H1 (cell line): ENCODE measurements around the gene KCNC3. TPM values are rescaled to one million over a fixed set of nuclear protein-coding genes. Genes with fewer than 3 reads are reported as not detected.

Source experiments
- CTCF ChIP-seq, 3 experiments: IDR thresholded peaks; 1 replicate in 2 of 3; 2 replicates in 1 of 3; pipeline versions ENCODE4 v1.5.1 to v1.6.1; 2011; ENCODE audit warnings: low read length in 3 of 3, mild to moderate bottlenecking in 3 of 3, inconsistent platforms in 2 of 3, low read depth in 1 of 3, moderate library complexity in 1 of 3; ENCODE audit not compliant: insufficient read depth in 1 of 3; ENCODE audit errors: control extremely low read depth in 1 of 3
- KDM5A ChIP-seq: fragments of 200-600 bp; IDR thresholded peaks from 2 replicates; pipeline ENCODE4 v1.7.1; 2012; ENCODE audit warnings: mild to moderate bottlenecking, low read length, inconsistent platforms, mixed read lengths
- MAFK ChIP-seq: IDR thresholded peaks from 2 replicates; pipeline ENCODE4 v1.6.1; 2012; ENCODE audit warnings: low read depth, mild to moderate bottlenecking, improper control_type of control experiment, low read length
- NRF1 ChIP-seq: IDR thresholded peaks from 2 replicates; pipeline ENCODE4 v1.6.1; 2011; ENCODE audit warnings: mild to moderate bottlenecking, low read depth, low read length, improper control_type of control experiment
- RXRA ChIP-seq: IDR thresholded peaks from 2 replicates; pipeline ENCODE4 v1.6.1; 2011; ENCODE audit warnings: low read depth, mild to moderate bottlenecking, low read length, moderate library complexity; ENCODE audit not compliant: insufficient read depth
- TAF7 ChIP-seq: optimal IDR thresholded peaks from 2 replicates; pipeline ENCODE3; 2011; ENCODE audit warnings: low read depth, mild to moderate bottlenecking, inconsistent platforms, low read length, moderate library complexity, borderline replicate concordance
- TCF12 ChIP-seq: IDR thresholded peaks from 2 replicates; pipeline ENCODE4 v1.6.1; 2011; ENCODE audit warnings: low read depth, mild to moderate bottlenecking, low read length
- TEAD4 ChIP-seq: IDR thresholded peaks from 2 replicates; pipeline ENCODE4 v1.6.1; 2012; ENCODE audit warnings: low read depth, low read length, inconsistent platforms, mixed read lengths
- polyA plus RNA-seq, 7 experiments: library from polyadenylated mRNA; depleted of rRNA in 3 of 7; stranded (reverse) in 5 of 7; unstranded in 2 of 7; fragments of >200 nt in 5 of 7; fragments of 200-250 nt in 2 of 7; gene quantifications; 1 replicate in 5 of 7; 2 replicates in 1 of 7; 4 replicates in 1 of 7; pipeline versions ENCODE4 v1.2.1 to v1.2.3, GENCODE V29; 2011 to 2013; ENCODE audit warnings: missing spikeins in 2 of 7, mixed read lengths in 2 of 7
- total RNA-seq: library from RNA; stranded (reverse); fragmentation: NEBNext Ultra II Directional; extraction: Animal tissue kit (Norgen Biotek cat#: 25700); gene quantifications from 2 replicates; pipeline ENCODE4 v1.2.1, GENCODE V29; 2021
- TF ChIP-seq, protein P1 (sequence below): fragments of 300-600 bp; sonication (generic); IDR thresholded peaks from 2 replicates; pipeline ENCODE4 v1.7.1; 2012; ENCODE audit warnings: low read length, moderate library complexity, mild to moderate bottlenecking, inconsistent platforms; ENCODE audit not compliant: insufficient replicate concordance

The KCNC3 gene
- total and polyA plus RNA-seq, 2 of the 8 experiments (the other 6 are each of a cell fraction or from before 2014, with no cell fraction given) = 3.9 to 7.2 TPM

DNA sequence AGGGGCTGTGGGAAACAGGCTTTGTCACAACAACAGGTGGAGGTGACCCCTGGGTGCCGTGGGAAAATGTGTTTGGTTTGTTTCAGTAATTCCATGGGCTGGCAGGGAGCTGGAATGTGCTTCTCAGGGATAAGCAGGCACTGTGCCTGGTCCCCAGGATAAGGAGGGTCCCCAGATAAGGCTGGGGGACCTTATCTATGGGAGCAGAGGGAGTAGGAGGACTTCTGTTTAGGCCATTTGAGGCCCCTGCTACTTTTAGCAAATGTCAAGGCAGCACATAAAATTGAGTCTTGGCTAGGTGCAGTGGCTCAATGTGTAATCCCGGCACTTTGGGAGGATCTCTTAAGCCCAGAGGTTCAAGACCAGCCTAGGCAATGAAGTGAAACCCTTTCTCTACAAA lies 59.5 kb downstream of the KCNC3 start (continued):
- TF ChIP-seq, protein P1, sequence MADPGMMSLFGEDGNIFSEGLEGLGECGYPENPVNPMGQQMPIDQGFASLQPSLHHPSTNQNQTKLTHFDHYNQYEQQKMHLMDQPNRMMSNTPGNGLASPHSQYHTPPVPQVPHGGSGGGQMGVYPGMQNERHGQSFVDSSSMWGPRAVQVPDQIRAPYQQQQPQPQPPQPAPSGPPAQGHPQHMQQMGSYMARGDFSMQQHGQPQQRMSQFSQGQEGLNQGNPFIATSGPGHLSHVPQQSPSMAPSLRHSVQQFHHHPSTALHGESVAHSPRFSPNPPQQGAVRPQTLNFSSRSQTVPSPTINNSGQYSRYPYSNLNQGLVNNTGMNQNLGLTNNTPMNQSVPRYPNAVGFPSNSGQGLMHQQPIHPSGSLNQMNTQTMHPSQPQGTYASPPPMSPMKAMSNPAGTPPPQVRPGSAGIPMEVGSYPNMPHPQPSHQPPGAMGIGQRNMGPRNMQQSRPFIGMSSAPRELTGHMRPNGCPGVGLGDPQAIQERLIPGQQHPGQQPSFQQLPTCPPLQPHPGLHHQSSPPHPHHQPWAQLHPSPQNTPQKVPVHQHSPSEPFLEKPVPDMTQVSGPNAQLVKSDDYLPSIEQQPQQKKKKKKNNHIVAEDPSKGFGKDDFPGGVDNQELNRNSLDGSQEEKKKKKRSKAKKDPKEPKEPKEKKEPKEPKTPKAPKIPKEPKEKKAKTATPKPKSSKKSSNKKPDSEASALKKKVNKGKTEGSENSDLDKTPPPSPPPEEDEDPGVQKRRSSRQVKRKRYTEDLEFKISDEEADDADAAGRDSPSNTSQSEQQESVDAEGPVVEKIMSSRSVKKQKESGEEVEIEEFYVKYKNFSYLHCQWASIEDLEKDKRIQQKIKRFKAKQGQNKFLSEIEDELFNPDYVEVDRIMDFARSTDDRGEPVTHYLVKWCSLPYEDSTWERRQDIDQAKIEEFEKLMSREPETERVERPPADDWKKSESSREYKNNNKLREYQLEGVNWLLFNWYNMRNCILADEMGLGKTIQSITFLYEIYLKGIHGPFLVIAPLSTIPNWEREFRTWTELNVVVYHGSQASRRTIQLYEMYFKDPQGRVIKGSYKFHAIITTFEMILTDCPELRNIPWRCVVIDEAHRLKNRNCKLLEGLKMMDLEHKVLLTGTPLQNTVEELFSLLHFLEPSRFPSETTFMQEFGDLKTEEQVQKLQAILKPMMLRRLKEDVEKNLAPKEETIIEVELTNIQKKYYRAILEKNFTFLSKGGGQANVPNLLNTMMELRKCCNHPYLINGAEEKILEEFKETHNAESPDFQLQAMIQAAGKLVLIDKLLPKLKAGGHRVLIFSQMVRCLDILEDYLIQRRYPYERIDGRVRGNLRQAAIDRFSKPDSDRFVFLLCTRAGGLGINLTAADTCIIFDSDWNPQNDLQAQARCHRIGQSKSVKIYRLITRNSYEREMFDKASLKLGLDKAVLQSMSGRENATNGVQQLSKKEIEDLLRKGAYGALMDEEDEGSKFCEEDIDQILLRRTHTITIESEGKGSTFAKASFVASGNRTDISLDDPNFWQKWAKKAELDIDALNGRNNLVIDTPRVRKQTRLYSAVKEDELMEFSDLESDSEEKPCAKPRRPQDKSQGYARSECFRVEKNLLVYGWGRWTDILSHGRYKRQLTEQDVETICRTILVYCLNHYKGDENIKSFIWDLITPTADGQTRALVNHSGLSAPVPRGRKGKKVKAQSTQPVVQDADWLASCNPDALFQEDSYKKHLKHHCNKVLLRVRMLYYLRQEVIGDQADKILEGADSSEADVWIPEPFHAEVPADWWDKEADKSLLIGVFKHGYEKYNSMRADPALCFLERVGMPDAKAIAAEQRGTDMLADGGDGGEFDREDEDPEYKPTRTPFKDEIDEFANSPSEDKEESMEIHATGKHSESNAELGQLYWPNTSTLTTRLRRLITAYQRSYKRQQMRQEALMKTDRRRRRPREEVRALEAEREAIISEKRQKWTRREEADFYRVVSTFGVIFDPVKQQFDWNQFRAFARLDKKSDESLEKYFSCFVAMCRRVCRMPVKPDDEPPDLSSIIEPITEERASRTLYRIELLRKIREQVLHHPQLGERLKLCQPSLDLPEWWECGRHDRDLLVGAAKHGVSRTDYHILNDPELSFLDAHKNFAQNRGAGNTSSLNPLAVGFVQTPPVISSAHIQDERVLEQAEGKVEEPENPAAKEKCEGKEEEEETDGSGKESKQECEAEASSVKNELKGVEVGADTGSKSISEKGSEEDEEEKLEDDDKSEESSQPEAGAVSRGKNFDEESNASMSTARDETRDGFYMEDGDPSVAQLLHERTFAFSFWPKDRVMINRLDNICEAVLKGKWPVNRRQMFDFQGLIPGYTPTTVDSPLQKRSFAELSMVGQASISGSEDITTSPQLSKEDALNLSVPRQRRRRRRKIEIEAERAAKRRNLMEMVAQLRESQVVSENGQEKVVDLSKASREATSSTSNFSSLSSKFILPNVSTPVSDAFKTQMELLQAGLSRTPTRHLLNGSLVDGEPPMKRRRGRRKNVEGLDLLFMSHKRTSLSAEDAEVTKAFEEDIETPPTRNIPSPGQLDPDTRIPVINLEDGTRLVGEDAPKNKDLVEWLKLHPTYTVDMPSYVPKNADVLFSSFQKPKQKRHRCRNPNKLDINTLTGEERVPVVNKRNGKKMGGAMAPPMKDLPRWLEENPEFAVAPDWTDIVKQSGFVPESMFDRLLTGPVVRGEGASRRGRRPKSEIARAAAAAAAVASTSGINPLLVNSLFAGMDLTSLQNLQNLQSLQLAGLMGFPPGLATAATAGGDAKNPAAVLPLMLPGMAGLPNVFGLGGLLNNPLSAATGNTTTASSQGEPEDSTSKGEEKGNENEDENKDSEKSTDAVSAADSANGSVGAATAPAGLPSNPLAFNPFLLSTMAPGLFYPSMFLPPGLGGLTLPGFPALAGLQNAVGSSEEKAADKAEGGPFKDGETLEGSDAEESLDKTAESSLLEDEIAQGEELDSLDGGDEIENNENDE = no peak
- TF ChIP-seq NRF1 (no peak), MAFK (no peak), KDM5A (no peak), TCF12 (no peak), TAF7 (no peak), TEAD4 (no peak), RXRA (no peak), CTCF (IDR thresholded peaks at IDR 0.05; ENCODE audit: control extremely low read depth in 1 of 3, insufficient read depth in 1 of 3, low read depth in 1 of 3, low read length in 3 of 3) (no peak)
